Muscle layer of duodenum (tissue), 2 donors: Measurements from ENCODE around the gene TMEFF1.

ENCODE experiments used
- H3K27ac ChIP-seq: one replicate; pipeline ENCODE4 v1.7.0; 2013; ENCODE audit warnings: mild to moderate bottlenecking, low read length
- H3K27me3 ChIP-seq: one replicate; pipeline ENCODE4 v1.7.0; 2013; ENCODE audit warnings: low read depth, mild to moderate bottlenecking, control low read depth, low read length
- H3K36me3 ChIP-seq, 2 donors: one replicate each; pipeline ENCODE4 v1.7.0; 2013; ENCODE audit warnings: low read length in 2 of 2, control low read depth in 1 of 2, mild to moderate bottlenecking in 1 of 2; ENCODE audit not compliant: insufficient read depth in 2 of 2, control insufficient read depth in 1 of 2
- H3K4me1 ChIP-seq, 2 donors: one replicate each; pipeline ENCODE4 v1.7.0; 2013; ENCODE audit warnings: low read length in 2 of 2, mild to moderate bottlenecking in 2 of 2, control low read depth in 1 of 2, moderate library complexity in 1 of 2; ENCODE audit not compliant: insufficient read depth in 2 of 2, control insufficient read depth in 1 of 2
- H3K4me3 ChIP-seq, 2 donors: one replicate each; pipeline ENCODE4 v1.7.0; 2013; ENCODE audit warnings: low read length in 2 of 2, low read depth in 1 of 2, mild to moderate bottlenecking in 1 of 2
- H3K9me3 ChIP-seq, 2 donors: one replicate each; pipeline ENCODE4 v1.7.0; 2013; ENCODE audit warnings: low read length in 2 of 2, control low read depth in 1 of 2, mild to moderate bottlenecking in 1 of 2; ENCODE audit not compliant: control insufficient read depth in 1 of 2
- donor health status: healthy.

TMEFF1 gene

GRCh38 chr9:100591639-100592412, 118.9 kb downstream of the TMEFF1 start:
- H3K9me3 ChIP-seq: no peaks in the 10 kb centered on the region
- no peaks in the 10 kb centered on the region for H3K36me3 ChIP-seq
- no peak overlapping the region for H3K27ac ChIP-seq
- H3K4me3 ChIP-seq: no peak overlapping the region
- H3K27me3 ChIP-seq: no peaks in the 10 kb centered on the region
- H3K4me1 ChIP-seq: no peaks in the 10 kb centered on the region

GRCh38 chr9:100595391-100596199, 122.6 kb downstream of the TMEFF1 start:
- H3K27ac ChIP-seq: no peak overlapping the region
- no peaks in the 10 kb centered on the region for H3K36me3 ChIP-seq
- no peaks in the 10 kb centered on the region for H3K9me3 ChIP-seq
- H3K27me3 ChIP-seq: no peaks in the 10 kb centered on the region
- no peak overlapping the region for H3K4me3 ChIP-seq
- peaks cover 0 to 11% of the 10 kb centered on the region in 2 donors for H3K4me1 ChIP-seq

GRCh38 chr9:100597236-100597635, 124.3 kb downstream of the TMEFF1 start:
- Histone ChIP-seq H3K9me3 (no peaks in the 10 kb centered on the region), H3K4me1 (peaks cover 0 to 11% of the 10 kb centered on the region in 2 donors), H3K36me3 (no peaks in the 10 kb centered on the region), H3K4me3 (no peak overlapping the region), H3K27me3 (no peaks in the 10 kb centered on the region), H3K27ac (no peak overlapping the region)

GRCh38 chr9:100598641-100599145, 125.7 kb downstream of the TMEFF1 start:
- Histone ChIP-seq H3K36me3 (no peaks in the 10 kb centered on the region), H3K4me1 (peaks cover 0 to 11% of the 10 kb centered on the region in 2 donors), H3K9me3 (no peaks in the 10 kb centered on the region), H3K27ac (no peak overlapping the region), H3K27me3 (no peaks in the 10 kb centered on the region), H3K4me3 (peak overlapping the region; percentile 72)

- H3K4me3 ChIP-seq: no peak overlapping the region
- H3K9me3 ChIP-seq: no peaks in the 10 kb centered on the region
- no peaks in the 10 kb centered on the region for H3K27me3 ChIP-seq
- H3K36me3 ChIP-seq: no peaks in the 10 kb centered on the region
- H3K4me1 ChIP-seq: peaks cover 0 to 11% of the 10 kb centered on the region in 2 donors
- H3K27ac ChIP-seq: no peak overlapping the region
Measured at GRCh38 chr9:100600521-100601079, 127.7 kb downstream of the TMEFF1 start.

- H3K36me3 ChIP-seq: no peaks in the 10 kb centered on the region
- peaks cover 0 to 11% of the 10 kb centered on the region in 2 donors for H3K4me1 ChIP-seq
Measured at GRCh38 chr9:100601216-100601615, 128.3 kb downstream of the TMEFF1 start.

GRCh38 chr9:100602342-100602801, 129.4 kb downstream of the TMEFF1 start:
- Histone ChIP-seq H3K27me3 (no peaks in the 10 kb centered on the region), H3K4me3 (no peak overlapping the region), H3K9me3 (no peaks in the 10 kb centered on the region), H3K4me1 (peaks cover 0 to 11% of the 10 kb centered on the region in 2 donors), H3K27ac (no peak overlapping the region), H3K36me3 (no peaks in the 10 kb centered on the region)

More at GRCh38 chr9:100601216-100601615, 128.3 kb downstream of the TMEFF1 start:
- Histone ChIP-seq H3K27me3 (no peaks in the 10 kb centered on the region), H3K9me3 (no peaks in the 10 kb centered on the region), H3K4me3 (no peak overlapping the region), H3K27ac (no peak overlapping the region)

GRCh38 chr9:100605405-100605804, 132.5 kb downstream of the TMEFF1 start:
- H3K9me3 ChIP-seq: no peaks in the 10 kb centered on the region
- H3K27me3 ChIP-seq: no peaks in the 10 kb centered on the region
- H3K4me3 ChIP-seq: no peak overlapping the region
- H3K4me1 ChIP-seq: no peaks in the 10 kb centered on the region
- H3K36me3 ChIP-seq: no peaks in the 10 kb centered on the region
- no peak overlapping the region for H3K27ac ChIP-seq

GRCh38 chr9:100619194-100619593, 146.2 kb downstream of the TMEFF1 start:
- Histone ChIP-seq H3K9me3 (peaks cover 0 to 2% of the 10 kb centered on the region in 2 donors), H3K4me3 (no peak overlapping the region), H3K4me1 (no peaks in the 10 kb centered on the region), H3K36me3 (no peaks in the 10 kb centered on the region), H3K27ac (no peak overlapping the region), H3K27me3 (no peaks in the 10 kb centered on the region)

GRCh38 chr9:100619665-100620064, 146.7 kb downstream of the TMEFF1 start:
- no peaks in the 10 kb centered on the region for H3K4me1 ChIP-seq
- no peak overlapping the region for H3K27ac ChIP-seq
- no peak overlapping the region for H3K4me3 ChIP-seq
- no peaks in the 10 kb centered on the region for H3K36me3 ChIP-seq
- H3K27me3 ChIP-seq: no peaks in the 10 kb centered on the region
- H3K9me3 ChIP-seq: peaks cover 0 to 2% of the 10 kb centered on the region in 2 donors

GRCh38 chr9:100623969-100624368, 151.0 kb downstream of the TMEFF1 start:
- H3K4me3 ChIP-seq: no peak overlapping the region
- H3K27ac ChIP-seq: no peak overlapping the region
- H3K27me3 ChIP-seq: no peaks in the 10 kb centered on the region
- H3K4me1 ChIP-seq: no peaks in the 10 kb centered on the region
- H3K36me3 ChIP-seq: no peaks in the 10 kb centered on the region
- peaks cover 0 to 3% of the 10 kb centered on the region in 2 donors for H3K9me3 ChIP-seq
